CD4-positive, alpha-beta T cell (primary cell): ENCODE measurements around the gene SLC15A4. TPM values are rescaled to one million over a fixed set of nuclear protein-coding genes. Genes with fewer than 3 reads are reported as not detected.

Experiments used
- ATAC-seq: fragments of 200-7000 bp; cut with Tn5 transposase; one replicate; pipeline ENCODE4 v1.10.0; 2022; ENCODE audit warnings: mild to moderate bottlenecking; ENCODE audit not compliant: poor library complexity
- CTCF ChIA-PET: fragments of 350-600 bp; sonication (Branson Sonifier 250); formaldehyde crosslinking; loops from one replicate; lab custom pipeline; 2021; ENCODE audit warnings: antibody characterized with exemption, inconsistent platforms; lab: Charles Lee
- POLR2A ChIA-PET: fragments of 350-600 bp; sonication (Branson Sonifier 250); formaldehyde crosslinking; loops from one replicate; lab custom pipeline; 2021; ENCODE audit warnings: antibody characterized with exemption, inconsistent platforms; lab: Charles Lee
- DNase-seq, 14 experiments: peaks; one replicate each; pipeline ENCODE4 v3.0.0-alpha.2; 2013 to 2020; ENCODE audit warnings: mixed read lengths in 2 of 14
- H3K27ac ChIP-seq, 2 donors: one replicate each; pipeline versions ENCODE4 v1.5.1 to v1.7.0; 2013; ENCODE audit warnings: low read length in 2 of 2, low read depth in 1 of 2, mild to moderate bottlenecking in 1 of 2
- H3K27me3 ChIP-seq, 2 experiments: 1 replicate in 1 of 2; 2 replicates in 1 of 2; pipeline versions ENCODE4 v1.6.1 to v1.7.0; 2013; ENCODE audit warnings: low read length in 2 of 2, control low read depth in 1 of 2, mild to moderate bottlenecking in 1 of 2, moderate library complexity in 1 of 2; ENCODE audit not compliant: insufficient read depth in 2 of 2, control insufficient read depth in 1 of 2
- H3K36me3 ChIP-seq: one replicate; pipeline ENCODE4 v1.6.1; 2013; ENCODE audit warnings: low read length, control low read depth; ENCODE audit not compliant: insufficient read depth
- H3K4me1 ChIP-seq: one replicate; pipeline ENCODE4 v1.6.1; 2013; ENCODE audit warnings: low read length, control low read depth; ENCODE audit not compliant: insufficient read depth
- H3K4me3 ChIP-seq: one replicate; pipeline ENCODE4 v1.5.1; 2013; ENCODE audit warnings: mild to moderate bottlenecking, low read length, moderate library complexity
- H3K9me3 ChIP-seq, 2 experiments: 1 replicate in 1 of 2; 2 replicates in 1 of 2; pipeline versions ENCODE4 v1.6.1 to v1.7.0; 2013; ENCODE audit warnings: low read length in 2 of 2, mild to moderate bottlenecking in 2 of 2, control low read depth in 1 of 2, moderate library complexity in 1 of 2; ENCODE audit not compliant: control insufficient read depth in 1 of 2, insufficient read depth in 1 of 2
- H3K27ac Mint-ChIP-seq: one replicate; pipeline ENCODE4 v1.8.0; 2020; ENCODE audit warnings: mixed read lengths
- H3K27me3 Mint-ChIP-seq: one replicate; pipeline ENCODE4 v1.8.0; 2021; ENCODE audit warnings: mixed read lengths
- H3K36me3 Mint-ChIP-seq: one replicate; pipeline ENCODE4 v1.8.0; 2021; ENCODE audit warnings: low read depth, mixed read lengths
- H3K4me1 Mint-ChIP-seq: one replicate; pipeline ENCODE4 v1.8.0; 2021; ENCODE audit warnings: low read depth, mixed read lengths
- H3K4me3 Mint-ChIP-seq: one replicate; pipeline ENCODE4 v1.8.0; 2020; ENCODE audit warnings: mild to moderate bottlenecking, mixed read lengths
- H3K9me3 Mint-ChIP-seq: one replicate; pipeline ENCODE4 v1.8.0; 2020; ENCODE audit warnings: mixed read lengths
- intact Hi-C, 2 experiments: fragments of 100-400 bp; cut with DNase I in 1 of 2; cut with micrococcal nuclease in 1 of 2; formaldehyde crosslinking; loops; one replicate each; pipeline versions ENCODE4 v1.15.1 to v1.9.0; 2023 to 2025; cut with DNase I, micrococcal nuclease
- total RNA-seq, 174 experiments: library from RNA in 2 of 174; stranded (reverse) in 2 of 174; gene quantifications; one replicate each; pipeline ENCODE4 v1.2.3 and lab custom pipeline; 2021 to 2026
- TF ChIP-seq, protein P1 (sequence below): fragments of 200-600 bp; IDR thresholded peaks from one replicate; pipeline ENCODE4 v1.8.0; 2022; ENCODE audit warnings: antibody characterized with exemption, mild to moderate bottlenecking

Gene SLC15A4
- total RNA-seq, 2 experiments from 2014 or later = 18.4 to 18.5 TPM

DNA sequence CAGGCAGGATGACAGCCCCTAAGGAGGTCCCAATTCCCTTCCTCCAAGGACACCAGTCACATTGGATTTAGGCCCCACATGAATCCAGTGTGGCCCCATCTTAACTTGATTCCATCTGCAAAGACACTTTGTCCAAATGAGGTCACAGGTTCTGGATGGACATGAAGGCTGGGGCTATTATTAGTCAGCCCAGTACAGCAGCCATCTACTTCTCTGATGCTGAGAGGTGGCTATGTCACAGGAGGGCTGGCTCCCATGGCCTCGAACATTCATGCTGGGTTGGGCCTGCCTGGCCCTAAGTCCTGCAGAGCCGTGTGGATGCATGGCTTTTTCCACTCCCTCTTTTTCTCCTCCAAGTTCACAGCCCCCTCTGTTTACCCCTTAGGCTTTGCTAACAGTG is 35.9 kb downstream of the SLC15A4 start:
- Histone ChIP-seq H3K27ac (no peak overlapping the region), H3K36me3 (peaks cover under 1% of the 10 kb centered on the region), H3K27me3 (no peaks in the 10 kb centered on the region), H3K4me3 (no peak overlapping the region), H3K9me3 (no peaks in the 10 kb centered on the region), H3K4me1 (peaks cover 11% of the 10 kb centered on the region)
- POLR2A ChIA-PET = no interaction called here
- H3K4me1 Mint-ChIP-seq = peaks cover 6% of the 10 kb centered on the region
- DNase-seq (no peak), ATAC-seq (no peak)
- H3K4me3 Mint-ChIP-seq = no peak overlapping the region
- H3K27me3 Mint-ChIP-seq = no peaks in the 10 kb centered on the region
- CTCF ChIA-PET = no interaction called here
- H3K36me3 Mint-ChIP-seq = peaks cover 12% of the 10 kb centered on the region
- intact Hi-C loops = no loop called here
- TF ChIP-seq, protein P1, sequence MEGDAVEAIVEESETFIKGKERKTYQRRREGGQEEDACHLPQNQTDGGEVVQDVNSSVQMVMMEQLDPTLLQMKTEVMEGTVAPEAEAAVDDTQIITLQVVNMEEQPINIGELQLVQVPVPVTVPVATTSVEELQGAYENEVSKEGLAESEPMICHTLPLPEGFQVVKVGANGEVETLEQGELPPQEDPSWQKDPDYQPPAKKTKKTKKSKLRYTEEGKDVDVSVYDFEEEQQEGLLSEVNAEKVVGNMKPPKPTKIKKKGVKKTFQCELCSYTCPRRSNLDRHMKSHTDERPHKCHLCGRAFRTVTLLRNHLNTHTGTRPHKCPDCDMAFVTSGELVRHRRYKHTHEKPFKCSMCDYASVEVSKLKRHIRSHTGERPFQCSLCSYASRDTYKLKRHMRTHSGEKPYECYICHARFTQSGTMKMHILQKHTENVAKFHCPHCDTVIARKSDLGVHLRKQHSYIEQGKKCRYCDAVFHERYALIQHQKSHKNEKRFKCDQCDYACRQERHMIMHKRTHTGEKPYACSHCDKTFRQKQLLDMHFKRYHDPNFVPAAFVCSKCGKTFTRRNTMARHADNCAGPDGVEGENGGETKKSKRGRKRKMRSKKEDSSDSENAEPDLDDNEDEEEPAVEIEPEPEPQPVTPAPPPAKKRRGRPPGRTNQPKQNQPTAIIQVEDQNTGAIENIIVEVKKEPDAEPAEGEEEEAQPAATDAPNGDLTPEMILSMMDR = no peak
- H3K9me3 Mint-ChIP-seq = no peaks in the 10 kb centered on the region
- H3K27ac Mint-ChIP-seq = no peak overlapping the region

DNA sequence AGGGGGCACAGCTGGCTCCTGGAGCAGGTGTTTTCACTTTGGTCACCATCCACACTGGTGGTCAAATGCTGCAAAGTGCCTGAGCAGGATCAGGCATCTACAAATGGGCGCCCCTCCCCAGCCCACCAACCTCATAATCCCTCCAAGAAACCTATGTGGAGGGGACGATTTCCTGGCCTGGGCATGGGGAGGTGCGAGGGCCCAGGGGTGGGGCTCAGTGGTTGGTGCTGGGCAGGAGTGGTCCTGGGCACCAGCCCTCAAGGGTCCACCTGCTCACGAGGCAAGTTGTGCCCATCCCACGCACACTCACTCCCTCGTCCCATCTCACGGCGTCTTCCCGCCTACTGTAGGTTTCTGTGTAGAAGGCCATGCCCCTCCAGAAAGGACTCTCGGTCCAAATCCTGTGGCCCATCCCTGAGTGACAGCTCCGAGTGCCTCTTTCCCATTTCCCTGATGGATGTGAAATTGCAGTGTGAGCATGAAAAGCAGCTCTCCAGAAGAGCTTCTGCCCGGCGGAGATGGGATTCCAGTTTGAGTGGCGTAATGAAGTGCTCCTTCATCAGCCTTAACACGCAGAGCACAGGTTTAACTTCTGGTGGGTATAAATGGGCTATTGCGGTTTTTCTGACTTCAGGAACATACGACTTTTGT is 36.9 kb downstream of the SLC15A4 start:
- no peaks in the 10 kb centered on the region for H3K27me3 Mint-ChIP-seq

DNA sequence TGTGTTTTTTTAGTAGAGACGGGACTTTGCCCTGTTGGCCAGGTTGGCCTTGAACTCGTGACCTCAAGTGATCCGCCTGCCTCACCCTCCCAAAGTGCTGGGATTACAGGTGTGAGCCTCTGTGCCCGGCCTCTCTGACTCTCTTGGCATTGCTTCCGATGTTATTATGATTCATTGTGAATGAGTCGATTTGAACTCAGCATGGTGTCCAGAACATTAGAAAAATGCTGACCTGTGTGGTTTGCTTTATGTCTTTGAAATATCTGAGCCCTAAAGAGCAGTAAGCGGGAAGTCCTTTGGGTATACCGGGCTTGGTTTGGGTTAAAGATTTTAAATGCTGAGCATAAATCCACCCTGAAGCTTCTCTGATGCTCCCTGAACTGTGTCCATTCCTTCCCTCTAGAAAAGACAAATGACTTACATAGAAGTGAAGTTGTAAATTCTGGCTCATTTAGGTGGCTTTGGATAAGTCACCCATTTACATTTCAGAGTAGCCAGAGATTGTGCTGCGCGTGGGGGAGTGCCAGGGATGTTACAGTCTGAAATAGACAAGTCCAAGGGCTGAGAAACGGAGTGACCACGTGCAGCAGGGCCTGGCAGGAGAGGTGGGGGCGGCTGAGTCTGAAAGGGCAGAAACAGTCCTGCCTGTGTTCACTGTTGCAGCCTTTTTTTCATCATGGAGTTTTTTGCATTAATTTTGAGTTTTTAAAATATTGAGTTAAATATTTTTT is 39.6 kb downstream of the SLC15A4 start:
- Histone ChIP-seq H3K27ac (no peak overlapping the region), H3K27me3 (no peaks in the 10 kb centered on the region), H3K36me3 (no peaks in the 10 kb centered on the region), H3K4me1 (peaks cover 4% of the 10 kb centered on the region), H3K4me3 (no peak overlapping the region), H3K9me3 (peaks cover 0 to 9% of the 10 kb centered on the region in 2 experiments)
- Mint-ChIP-seq H3K36me3 (no peaks in the 10 kb centered on the region), H3K4me3 (no peak overlapping the region), H3K9me3 (no peaks in the 10 kb centered on the region), H3K27me3 (no peaks in the 10 kb centered on the region), H3K4me1 (peaks cover 12% of the 10 kb centered on the region), H3K27ac (no peak overlapping the region)
- TF ChIP-seq, protein P1 = no peak
- ChIA-PET POLR2A (no interaction called here), CTCF (no interaction called here)
- ATAC-seq = no peak
- intact Hi-C loops = no loop called here
- no peak for DNase-seq

More for the DNA sequence above, 36.9 kb downstream of the SLC15A4 start:
- TF ChIP-seq, protein P1 = no peak
- Histone ChIP-seq H3K27me3 (no peaks in the 10 kb centered on the region), H3K36me3 (no peaks in the 10 kb centered on the region), H3K9me3 (no peaks in the 10 kb centered on the region), H3K4me3 (no peak overlapping the region), H3K4me1 (peaks cover 8% of the 10 kb centered on the region), H3K27ac (no peak overlapping the region)
- ChIA-PET POLR2A (no interaction called here), CTCF (no interaction called here)
- no peaks in the 10 kb centered on the region for H3K9me3 Mint-ChIP-seq
- ATAC-seq (no peak), DNase-seq (no peak)
- peaks cover 2% of the 10 kb centered on the region for H3K36me3 Mint-ChIP-seq
- H3K27ac Mint-ChIP-seq = no peak overlapping the region
- H3K4me1 Mint-ChIP-seq = peaks cover 12% of the 10 kb centered on the region
- intact Hi-C loops = no loop called here
- no peak overlapping the region for H3K4me3 Mint-ChIP-seq
